ENCODE results near the gene GPR18. TPM values are rescaled to one million over a fixed set of nuclear protein-coding genes. Genes with fewer than 3 reads are reported as not detected.

The GPR18 gene
- total RNA-seq, 1 donor from 2014 or later, result not detected

- Histone ChIP-seq H3K4me3 (ENCODE audit: low read depth, low read length) (no peak overlapping the region), H3K27me3 (ENCODE audit: control insufficient read depth, insufficient read depth, low read length) (no peaks in the 10 kb centered on the region), H3K36me3 (ENCODE audit: control insufficient read depth, insufficient read depth, low read length) (no peaks in the 10 kb centered on the region)
- FAIRE-seq, result no peak
- TF ChIP-seq CTCF (IDR thresholded peaks at IDR 0.05; ENCODE audit: insufficient read depth, low read length, severe bottlenecking), result no peak
- DNase-seq (ENCODE audit: low read depth), result no peak
Observed at GRCh38 chr13:99295488-99296252, 37.5 kb upstream of the GPR18 start.

GRCh38 chr13:99294958-99295357 is 36.8 kb upstream of the GPR18 start:
- Histone ChIP-seq H3K27me3 (ENCODE audit: control insufficient read depth, insufficient read depth, low read length) (no peaks in the 10 kb centered on the region), H3K36me3 (ENCODE audit: control insufficient read depth, insufficient read depth, low read length) (no peaks in the 10 kb centered on the region), H3K4me3 (ENCODE audit: low read depth, low read length) (no peak overlapping the region)
- DNase-seq (ENCODE audit: low read depth) (no peak), FAIRE-seq (no peak)
- TF ChIP-seq CTCF (IDR thresholded peaks at IDR 0.05; ENCODE audit: insufficient read depth, low read length, severe bottlenecking), result no peak

- TF ChIP-seq CTCF (IDR thresholded peaks at IDR 0.05; ENCODE audit: insufficient read depth, low read length, severe bottlenecking), result no peak
- DNase-seq (ENCODE audit: low read depth) (no peak), FAIRE-seq (no peak)
- no peaks in the 10 kb centered on the region for H3K27me3 ChIP-seq (ENCODE audit: control insufficient read depth, insufficient read depth, low read length)
- no peak overlapping the region for H3K4me3 ChIP-seq (ENCODE audit: low read depth, low read length)
- H3K36me3 ChIP-seq (ENCODE audit: control insufficient read depth, insufficient read depth, low read length), result no peaks in the 10 kb centered on the region
Observed at GRCh38 chr13:99294198-99294597, 36.0 kb upstream of the GPR18 start.

GRCh38 chr13:99293178-99293577 is 35.0 kb upstream of the GPR18 start:
- Histone ChIP-seq H3K4me3 (ENCODE audit: low read depth, low read length) (no peak overlapping the region), H3K27me3 (ENCODE audit: control insufficient read depth, insufficient read depth, low read length) (no peaks in the 10 kb centered on the region), H3K36me3 (ENCODE audit: control insufficient read depth, insufficient read depth, low read length) (no peaks in the 10 kb centered on the region)
- TF ChIP-seq CTCF (IDR thresholded peaks at IDR 0.05; ENCODE audit: insufficient read depth, low read length, severe bottlenecking), result no peak
- no peak for DNase-seq (ENCODE audit: low read depth)
- FAIRE-seq, result no peak

GRCh38 chr13:99290894-99291293 is 32.7 kb upstream of the GPR18 start:
- no peak for TF ChIP-seq CTCF (IDR thresholded peaks at IDR 0.05; ENCODE audit: insufficient read depth, low read length, severe bottlenecking)
- H3K4me3 ChIP-seq (ENCODE audit: low read depth, low read length), result no peak overlapping the region
- no peaks in the 10 kb centered on the region for H3K27me3 ChIP-seq (ENCODE audit: control insufficient read depth, insufficient read depth, low read length)
- H3K36me3 ChIP-seq (ENCODE audit: control insufficient read depth, insufficient read depth, low read length), result no peaks in the 10 kb centered on the region
- FAIRE-seq, result no peak
- no peak for DNase-seq (ENCODE audit: low read depth)
